Activated CD8-positive, alpha-beta memory T cell treated with anti-CD3 and anti-CD28 coated beads, Interleukin-2, amount 50 U/mL, for 48 hours (primary cell): Measurements from ENCODE around the gene PCDHA1.

Source experiments
- DNase-seq: peaks from one replicate; pipeline ENCODE4 v3.0.0-alpha.2; 2020

PCDHA1 gene

DNA sequence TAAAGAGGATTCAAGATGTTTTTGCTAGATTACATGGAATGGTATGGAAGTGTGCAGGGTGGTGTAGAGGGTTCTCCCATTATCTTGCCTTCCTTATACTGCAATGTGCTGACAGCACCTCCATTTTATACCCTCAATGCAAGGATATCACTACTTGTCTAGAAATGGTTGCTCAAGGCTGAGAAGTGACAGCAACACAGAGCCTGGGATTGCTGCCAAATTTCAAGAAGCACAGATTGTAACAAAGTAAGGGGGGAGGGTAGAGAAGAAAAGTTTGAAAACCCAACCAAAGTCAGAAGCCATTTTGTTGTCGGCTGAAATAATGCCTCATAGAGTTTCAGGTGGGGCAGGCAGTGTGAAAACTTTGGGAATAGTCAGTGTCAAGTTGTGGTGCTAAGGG is 210.1 kb downstream of the PCDHA1 start:
- DNase-seq, result no peak

DNA sequence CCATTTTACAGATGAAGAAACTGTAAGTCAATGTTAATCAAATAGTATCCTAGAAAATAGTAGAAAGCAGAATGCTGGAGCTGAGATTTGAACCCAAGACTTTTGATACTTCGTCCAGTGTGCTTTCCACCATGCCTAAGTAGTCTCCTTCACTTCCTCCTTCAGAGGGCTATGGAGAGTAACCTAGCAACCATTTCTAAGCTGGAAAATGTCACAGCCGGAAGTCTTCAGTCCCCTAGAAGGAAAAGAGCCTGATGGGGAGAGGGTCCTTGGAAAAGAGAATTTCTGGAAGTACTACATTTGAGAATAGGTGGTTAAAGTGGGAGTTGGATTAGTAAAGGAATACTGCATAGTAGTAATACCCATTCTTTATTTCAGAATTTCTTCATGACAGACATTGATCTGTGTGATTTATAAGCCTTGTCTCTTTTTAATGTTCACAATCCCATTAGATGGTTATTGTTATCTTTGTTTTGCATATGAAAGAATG is 213.0 kb downstream of the PCDHA1 start:
- DNase-seq, result no peak

DNA sequence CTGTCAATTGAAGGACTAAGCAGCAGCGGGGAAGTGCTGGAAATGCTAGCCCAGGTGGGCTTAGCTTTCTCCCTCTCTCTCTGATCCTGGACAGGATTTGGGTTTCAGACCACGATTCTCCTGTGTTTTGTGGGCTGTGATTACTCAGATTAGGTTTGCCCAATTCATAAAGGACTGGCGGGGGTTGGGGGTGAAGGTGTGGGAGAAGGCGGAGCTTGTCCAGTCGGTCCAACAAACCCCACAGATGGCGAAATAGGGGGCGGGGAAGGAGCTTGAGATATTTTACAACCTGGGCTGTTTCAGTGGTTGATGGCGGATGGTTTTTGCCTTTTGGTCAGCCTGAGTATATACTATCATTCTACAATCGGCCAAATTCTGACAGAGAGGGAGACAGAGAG is 215.5 kb downstream of the PCDHA1 start:
- DNase-seq, result no peak

DNA sequence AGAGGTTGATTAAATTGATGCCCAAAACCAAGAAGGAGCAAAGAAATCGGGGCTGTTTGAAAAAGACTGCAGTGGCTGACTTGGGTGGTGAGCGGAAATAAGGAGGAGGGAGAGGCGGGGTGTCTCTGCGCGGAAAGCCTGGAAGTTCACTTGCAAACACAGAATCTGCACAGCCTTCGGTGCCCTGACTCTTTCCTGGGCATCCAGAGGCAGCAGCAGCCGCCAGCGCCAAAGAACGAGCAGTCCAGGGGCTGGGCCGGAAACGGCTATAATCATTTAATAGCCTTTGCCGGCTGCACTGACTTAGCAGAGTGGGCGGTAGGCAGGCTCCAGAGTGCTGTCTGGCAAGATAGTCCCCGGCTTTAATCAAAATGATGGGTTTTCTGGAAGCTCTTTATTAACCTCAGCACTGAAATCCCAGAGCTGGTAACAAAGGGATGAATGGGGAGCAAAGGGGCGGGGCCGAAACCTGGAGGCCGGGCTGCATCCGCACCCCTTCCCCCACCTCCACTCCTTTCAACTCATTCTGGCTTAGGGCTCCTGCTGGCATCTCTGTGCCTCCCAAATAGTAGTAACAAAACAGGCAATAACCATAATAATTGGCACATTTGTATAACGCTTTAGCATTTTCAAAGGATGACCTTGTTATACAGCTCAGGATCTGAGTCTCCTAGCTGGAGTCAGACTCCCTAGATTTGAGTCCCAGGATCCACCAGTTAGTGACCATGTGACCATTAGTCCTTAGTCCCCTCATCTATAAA is 216.1 kb downstream of the PCDHA1 start:
- DNase-seq, result no peak

DNA sequence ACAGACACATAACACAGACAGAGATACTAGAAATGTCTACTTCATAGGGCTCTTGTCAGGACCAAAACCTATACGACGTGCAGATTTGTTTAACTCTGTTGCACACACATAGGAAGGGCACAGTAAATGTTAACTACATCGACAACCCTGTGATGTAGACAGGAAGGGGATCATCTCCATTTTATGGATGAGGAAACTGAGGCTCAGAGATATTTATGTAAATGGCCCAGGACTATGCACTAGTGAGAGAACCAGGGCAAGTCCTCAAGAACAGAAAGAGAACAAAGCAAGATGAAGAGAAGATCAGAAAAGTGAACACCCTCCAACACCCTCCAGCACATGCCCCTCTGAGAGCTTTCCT is 216.6 kb downstream of the PCDHA1 start:
- DNase-seq, result no peak

DNA sequence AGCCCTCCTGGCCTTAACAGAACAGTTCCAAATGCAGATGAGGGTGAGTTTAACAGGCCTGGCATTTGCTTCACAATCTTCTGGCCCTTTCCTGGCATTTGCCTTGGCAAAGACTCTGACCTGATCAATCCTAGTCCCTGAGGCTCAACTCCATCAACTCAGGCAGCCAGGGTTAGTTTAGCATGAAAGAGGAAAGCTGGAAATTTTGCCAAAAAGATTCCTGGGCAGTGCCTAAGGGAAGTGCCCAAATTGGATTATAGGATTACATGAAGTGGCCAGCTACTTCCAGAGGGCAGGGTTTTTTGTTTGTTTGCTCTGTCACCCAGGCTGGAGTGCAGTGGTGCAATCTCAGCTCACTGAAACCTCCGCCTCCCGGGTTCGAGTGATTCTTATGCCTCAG is 217.1 kb downstream of the PCDHA1 start:
- DNase-seq, result no peak

DNA sequence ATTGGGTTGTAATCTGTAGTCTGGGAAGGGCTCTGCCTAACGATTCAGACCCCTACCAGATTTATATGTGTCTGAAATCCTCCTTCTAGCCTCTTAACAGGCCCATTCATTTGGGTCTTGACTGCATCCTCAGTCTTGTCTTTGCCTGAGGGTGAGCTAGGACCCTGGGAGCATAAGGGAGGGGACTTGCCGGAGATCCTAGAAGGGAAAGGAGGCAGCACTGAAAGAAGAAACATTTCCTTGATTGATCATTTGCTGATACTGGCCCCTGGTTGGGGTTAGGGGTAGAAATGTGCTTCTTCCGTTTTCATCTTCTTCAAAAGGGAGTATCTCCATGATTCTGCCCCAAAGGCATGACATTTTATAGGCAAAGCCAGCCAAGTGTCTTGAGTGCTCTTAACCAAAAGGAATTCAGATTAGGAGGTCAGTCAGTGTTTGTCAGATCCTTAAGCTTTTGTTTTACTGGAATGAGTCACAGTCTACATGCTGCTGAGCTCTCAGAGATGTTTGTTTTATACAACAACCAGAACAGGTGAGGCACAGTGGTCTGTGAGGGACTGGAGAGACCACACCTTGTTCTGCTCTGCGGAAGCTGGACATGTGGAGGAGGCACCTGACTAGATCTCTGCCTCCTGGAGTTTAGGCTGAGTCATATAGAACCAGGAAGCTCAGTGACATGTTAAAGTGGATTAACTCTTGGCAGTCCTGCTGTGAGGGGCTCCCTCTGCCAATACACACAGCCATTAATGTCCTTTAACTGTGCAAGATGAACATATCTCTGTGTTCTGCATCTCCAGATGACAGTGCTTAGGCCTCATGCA is 218.1 kb downstream of the PCDHA1 start:
- no peak for DNase-seq

DNA sequence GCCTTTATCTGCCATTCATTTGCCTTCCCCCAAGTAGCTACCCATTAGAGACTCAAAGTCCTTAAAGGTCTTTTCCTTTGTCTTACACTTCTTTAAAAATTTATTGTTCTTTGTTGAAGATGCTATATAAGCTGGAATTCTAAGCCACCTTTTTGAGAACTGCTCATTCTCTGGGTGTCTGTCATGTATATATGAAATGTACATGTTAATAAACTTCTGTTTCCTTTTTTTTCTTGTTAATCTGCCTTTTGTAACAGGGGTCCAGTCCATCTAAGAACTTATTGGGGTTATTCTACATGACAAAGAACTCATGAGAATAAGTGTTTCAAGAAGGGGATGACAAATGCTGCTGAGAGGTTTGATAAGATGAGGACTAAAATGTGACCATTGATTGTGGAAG is 221.9 kb downstream of the PCDHA1 start:
- DNase-seq, result no peak

DNA sequence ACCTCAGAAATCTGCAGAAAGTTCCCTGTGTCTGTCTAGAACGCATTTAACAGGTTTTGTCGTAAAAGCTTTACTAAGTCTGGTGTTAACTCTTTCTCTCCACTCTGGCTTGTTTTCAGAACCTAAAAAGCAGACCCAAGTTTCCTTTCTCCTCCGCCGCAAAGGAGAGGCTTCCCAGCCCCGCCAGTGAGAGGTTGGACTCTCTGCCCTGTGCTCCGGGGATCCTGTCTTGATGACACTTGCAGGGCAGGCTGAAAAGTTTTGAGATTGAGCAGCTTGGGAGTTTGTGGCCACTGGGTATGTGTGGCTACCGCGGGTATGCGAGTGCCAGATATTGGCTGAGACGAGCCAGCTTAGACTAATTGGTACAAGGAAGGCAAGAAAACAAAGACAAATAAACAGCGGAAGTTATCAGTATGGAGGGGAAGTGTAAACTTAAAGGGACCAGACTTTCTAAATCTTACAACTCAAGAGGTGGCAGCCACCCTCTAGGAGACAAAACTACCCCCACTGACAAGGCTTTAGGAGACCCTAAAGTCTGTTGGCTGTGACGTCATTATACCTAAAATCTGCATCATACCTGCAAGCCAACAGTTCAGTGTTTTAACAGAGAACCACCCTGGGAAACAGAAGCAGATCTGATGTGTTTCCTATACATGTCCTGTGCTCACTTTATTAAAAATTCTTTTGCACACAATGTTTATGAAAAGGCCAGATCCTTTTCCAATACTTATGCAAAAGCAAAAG is 224.3 kb downstream of the PCDHA1 start:
- DNase-seq, result no peak

DNA sequence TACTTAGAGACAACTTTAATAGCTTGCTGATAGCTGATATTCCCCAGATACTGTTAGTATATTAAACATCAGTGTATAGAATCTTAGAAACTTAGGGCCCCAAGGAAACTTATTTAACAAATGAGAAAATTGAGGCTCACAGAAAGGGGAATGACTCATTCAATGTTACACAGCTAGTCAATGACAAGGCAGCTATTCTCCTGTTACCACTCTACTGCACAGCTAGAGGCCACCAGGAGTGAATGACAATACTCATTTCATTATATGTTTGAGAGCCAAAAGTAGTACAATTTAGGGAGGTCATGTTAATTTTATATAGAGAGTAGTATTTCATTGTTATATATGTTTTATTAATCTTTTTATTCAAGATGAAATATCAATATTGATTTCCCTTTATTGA is 232.0 kb downstream of the PCDHA1 start:
- DNase-seq, result no peak

DNA sequence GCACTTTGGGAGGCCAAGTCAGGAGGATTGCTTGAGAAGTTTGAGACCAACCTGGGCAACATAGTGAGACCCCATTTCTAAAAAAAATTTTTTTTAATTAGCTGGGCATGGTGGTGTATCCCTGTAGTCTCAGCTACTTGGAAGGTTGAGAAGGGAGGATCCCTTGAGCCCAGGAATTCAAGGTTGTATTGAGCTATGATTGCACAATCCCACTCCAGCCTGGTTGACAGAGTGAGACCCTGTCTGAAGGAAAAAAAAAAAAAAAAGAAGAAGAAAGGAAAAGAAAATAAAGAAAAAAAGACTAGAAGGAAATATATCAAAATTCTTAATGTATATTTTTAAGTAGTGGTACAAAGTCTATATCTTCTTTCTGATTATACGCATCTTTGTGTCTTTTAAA is 236.4 kb downstream of the PCDHA1 start:
- DNase-seq, result no peak

DNA sequence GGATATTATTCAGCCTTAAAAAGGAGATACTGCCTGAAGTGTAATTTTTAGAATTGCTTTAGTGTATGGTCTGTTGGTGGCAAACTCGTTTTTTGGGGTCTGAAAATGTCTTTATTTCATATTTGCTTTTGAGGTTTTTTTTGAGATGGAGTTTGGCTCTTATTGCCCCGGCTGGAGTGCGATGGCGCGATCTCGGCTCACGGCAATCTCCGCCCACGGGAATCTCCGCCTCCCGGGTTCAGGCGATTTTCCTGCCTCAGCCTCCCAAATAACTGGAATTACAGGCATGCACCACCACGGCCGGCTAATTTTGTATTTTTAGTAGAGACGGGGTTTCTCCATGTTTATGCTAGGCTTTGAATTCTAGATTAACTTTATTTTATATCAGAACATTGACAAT is 245.1 kb downstream of the PCDHA1 start:
- no peak for DNase-seq

DNA sequence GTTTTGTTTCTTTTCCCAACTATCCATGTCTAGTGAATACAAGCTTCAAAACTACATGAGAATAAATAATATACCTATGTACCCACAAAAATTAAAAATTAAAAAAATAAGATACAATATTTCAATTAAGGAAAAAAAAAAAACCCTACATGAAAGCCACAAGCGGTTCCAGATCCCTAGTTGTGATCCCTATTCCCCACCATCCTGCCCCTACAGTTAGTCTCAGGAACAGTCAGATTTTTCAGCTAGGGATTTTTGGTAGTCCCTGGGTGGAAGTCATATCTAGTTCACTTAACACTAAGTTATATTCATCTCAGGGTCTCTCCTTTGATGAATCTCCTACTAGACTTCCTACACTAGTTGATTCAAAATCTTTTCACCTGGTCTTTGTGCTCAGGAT is 246.7 kb downstream of the PCDHA1 start:
- no peak for DNase-seq

DNA sequence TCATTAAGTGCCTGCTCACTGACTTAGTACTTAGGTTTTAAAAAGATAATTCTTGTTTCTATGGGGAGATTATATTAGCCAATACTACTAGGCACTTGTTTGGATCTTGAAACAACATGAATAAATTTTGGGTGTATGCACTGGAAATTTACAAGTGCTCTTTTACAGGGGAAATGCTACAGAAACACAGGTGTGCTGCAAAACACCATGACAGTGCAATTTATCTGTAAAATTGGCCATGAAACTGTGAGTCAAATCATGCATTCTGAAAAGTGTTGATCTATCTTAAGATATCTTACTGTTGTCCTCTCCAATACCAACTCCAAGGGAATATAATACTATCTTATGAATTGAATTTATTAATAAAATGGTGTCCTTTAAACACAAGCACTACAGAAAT is 253.1 kb downstream of the PCDHA1 start:
- no peak for DNase-seq

DNA sequence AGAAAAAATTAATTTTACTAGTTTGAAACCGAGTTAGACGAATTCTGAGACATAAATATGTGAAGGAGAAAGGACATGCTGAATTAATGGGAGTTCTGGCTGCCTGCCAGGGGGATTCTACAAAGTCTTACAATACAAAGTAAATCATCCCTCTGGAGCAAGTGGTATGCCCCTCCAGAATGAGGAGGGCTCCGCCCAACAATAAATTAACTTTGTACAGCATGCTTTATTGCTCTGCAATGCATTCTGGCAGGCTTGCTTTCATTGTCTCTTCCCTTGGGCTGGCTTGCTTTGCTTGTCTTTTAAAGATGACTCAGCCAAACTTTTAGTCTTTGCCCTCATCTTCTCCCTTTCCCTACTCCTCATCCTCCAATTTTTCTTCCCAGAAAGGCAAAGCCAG is 253.6 kb downstream of the PCDHA1 start:
- no peak for DNase-seq

DNA sequence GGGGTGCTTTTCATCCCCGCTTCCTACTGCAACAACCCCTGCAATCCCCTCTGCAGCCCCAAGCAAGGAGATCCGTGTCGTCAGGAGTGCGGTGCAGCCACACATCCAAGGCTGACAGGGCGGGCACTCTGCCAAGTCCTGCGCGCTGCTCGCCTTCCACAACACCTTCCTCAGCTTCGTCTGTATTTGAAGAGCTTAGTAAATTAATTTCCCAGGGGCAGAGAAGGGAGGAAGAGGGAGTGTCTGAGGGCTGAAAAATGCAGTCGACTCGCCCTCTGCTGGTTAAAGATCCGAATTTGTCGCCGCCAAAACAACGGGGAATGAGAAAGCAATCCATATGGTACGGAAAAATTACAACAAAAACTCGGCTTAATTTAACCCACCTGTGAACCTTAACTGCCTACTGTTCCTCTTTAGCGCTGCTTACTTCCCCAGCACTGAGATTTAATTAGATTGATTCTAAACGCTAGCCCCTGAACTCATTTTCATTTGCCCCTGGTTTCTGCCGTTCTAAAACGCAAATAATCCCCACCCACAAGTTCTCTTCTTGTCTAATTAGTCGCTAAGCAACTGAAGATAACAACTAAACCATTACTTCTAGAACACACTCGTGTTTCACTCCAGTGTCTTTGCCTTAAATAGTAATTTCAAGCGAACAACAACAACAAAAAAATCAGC is 254.3 kb downstream of the PCDHA1 start:
- DNase-seq, result no peak

DNA sequence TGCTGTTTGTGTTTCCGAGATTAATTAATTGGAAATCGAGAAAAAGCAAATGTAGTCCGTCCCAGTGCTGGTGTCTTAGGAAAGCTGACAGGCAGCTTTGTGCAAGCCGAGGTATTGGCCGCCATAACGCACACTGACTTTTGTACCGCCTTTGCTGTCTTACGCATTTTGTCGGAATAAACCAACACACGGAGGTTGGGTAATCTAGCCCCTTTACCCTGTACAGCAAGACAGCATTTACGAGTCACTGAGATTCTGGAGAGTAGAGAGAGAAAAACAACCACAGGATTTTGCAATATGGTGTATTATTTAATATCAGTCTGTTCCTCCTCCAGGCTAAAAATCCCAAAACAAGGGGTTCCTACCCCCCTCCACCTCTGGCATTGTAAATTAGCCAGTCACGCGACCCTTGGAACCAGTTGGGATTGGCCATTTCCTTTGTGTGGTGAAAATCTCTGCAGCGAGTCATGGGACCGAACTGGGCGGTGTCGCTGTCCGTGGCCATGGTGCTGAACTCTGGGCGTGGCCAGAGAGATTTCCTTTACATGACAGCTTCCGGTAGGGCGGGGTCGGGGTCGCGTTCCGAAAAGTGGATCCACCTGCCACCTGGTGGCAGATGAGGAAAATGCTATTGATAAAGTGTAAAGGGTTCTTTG is 255.0 kb downstream of the PCDHA1 start:
- peak; percentile 85 for DNase-seq

DNA sequence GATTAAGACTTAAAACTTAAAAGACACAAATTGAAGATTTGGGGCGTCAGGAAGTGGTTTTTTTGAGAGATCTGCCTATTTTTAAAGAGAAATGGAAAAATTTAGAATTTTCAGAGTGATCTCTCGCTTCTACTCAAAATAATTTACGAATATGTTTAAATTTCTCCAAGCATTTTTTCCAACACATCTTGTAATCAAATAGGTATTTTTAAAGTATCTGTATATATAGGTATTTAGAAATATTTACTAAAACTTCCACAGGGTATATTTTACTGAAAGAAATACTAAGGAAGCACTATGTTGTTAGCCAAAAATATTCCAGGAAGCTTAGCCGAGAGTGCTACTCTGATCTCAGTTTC is 255.5 kb downstream of the PCDHA1 start:
- DNase-seq, result no peak

DNA sequence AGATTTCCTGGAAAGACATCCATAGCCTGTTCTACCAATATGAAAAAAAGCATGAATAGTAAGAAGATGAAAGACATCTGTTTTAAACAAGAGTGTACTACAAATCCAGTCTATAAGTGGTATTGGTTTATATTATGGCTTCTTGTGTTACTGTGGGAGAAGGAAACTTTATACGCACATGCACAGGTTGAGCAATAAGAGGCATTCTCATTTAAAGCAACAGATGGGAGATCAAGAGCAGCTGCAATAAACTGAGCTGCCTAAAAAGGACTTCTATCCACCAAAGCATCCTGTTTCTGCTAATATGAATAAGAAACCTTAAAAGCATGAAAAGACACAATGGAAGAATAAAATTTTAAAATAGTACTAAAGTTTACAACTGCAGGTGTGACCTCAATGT is 256.6 kb downstream of the PCDHA1 start:
- DNase-seq, result no peak

DNA sequence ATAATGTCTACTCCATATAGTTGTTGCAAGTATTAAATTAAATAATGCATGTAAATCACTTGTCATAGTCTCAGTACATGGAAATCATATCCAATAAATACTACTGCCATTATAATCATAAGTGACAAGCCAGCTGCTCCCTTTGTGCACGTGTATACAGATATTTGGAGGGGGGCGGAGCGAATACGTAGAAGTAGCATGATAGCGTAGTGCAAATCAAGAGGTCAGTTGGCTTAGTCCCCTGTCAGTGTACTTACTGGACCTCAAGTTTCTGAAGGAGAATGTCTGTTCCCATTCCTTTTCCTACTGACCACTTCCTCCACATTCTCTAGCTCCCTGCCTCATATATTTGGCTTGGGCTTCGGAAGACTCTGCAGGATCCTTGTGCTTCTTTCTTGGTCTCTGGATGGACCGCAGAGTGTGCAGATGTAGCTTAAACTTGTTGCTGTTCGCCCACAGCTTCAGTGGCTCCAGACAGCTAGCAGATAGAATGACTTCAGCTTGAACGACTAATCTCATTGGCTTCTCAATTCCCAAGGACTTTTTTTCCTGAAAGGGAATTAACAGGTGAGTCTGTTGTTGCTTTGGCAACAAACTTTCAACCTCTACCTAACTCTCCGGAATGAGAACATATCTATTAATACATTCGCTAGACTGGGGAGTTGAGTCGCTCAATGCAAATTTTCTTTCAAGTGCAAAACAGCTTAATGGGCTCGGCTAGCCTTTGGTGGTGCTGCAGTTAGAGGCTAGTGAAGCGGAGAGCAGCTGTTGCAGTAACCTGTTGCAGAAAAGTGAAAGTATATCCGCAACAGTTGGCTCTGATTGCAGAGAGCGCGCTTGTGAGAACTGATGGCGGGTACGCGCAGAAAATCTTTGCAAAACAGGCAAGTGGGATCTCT is 264.9 kb downstream of the PCDHA1 start, which contains the start of gene PCDHB1:
Gene PCDHB1 (plus strand): TSS at position 753 of the 899 bp plus-strand sequence. CDS start 97 bp downstream, at position 850.
- DNase-seq, result no peak

DNA sequence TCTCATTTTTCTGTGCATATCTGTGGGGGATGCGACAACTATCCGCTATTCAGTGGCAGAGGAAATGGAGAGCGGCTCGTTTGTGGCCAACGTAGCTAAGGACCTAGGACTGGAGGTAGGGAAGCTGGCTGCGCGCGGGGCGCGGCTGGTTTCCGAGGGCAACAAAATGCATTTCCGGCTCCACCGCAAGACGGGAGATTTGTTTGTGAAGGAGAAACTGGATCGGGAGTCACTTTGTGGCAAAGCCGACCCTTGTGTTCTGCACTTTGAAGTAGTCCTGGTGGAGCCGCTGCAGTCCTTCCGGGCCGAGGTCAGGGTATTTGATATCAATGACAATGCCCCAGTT is 265.6 kb downstream of the PCDHA1 start:
- DNase-seq, result no peak
